Stimulated activated effector memory CD8-positive, alpha-beta T cell treated with anti-CD3 and anti-CD28 coated beads, Interleukin-12 subunit alpha, Interleukin-12 subunit beta, amount 100 ng/mL, for 72 hours (primary cell): ENCODE measurements around the gene DUS1L.

Experiments used
- ATAC-seq: fragments of 150-1000 bp; cut with Tn5 transposase; 2 replicates; pipeline ENCODE4 v1.10.0; 2021
- DNase-seq, 2 donors: peaks; one replicate each; pipeline ENCODE4 v3.0.0; 2021 to 2022; ENCODE audit warnings: low spot score in 2 of 2
- H3K27ac Mint-ChIP-seq: one replicate; pipeline ENCODE4 v1.8.0; 2022; ENCODE audit warnings: mild to moderate bottlenecking, mixed read lengths
- H3K36me3 Mint-ChIP-seq: one replicate; pipeline ENCODE4 v1.8.0; 2022; ENCODE audit warnings: mild to moderate bottlenecking, mixed read lengths
- H3K4me1 Mint-ChIP-seq: one replicate; pipeline ENCODE4 v1.8.0; 2022; ENCODE audit warnings: mixed read lengths
- H3K4me3 Mint-ChIP-seq: one replicate; pipeline ENCODE4 v1.8.0; 2022; ENCODE audit warnings: mild to moderate bottlenecking, mixed read lengths
- H3K9me3 Mint-ChIP-seq: one replicate; pipeline ENCODE4 v1.8.0; 2022; ENCODE audit warnings: mixed read lengths

DUS1L gene

DNA sequence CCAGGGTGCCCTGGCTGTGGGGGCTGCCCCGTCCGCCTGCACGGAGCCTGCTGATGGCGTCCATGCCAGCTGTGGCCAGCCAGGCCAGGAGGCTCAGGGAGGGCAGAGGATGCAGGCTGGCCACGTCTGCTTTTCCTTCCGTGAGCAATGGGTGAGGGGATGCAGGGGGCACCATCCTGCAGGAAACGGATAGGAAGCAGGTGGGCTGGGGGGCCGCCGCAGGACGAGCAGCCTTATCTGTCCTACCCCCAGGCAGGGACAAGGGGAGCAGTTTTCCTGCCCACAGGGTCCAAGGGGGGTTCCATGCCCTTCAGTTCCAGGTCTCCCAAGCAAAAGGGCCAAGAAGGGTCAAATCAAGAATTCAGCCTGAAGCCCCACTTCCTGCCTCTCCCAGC, 6.8 kb downstream of the DUS1L start:
- H3K4me3 Mint-ChIP-seq: no peak overlapping the region
- H3K4me1 Mint-ChIP-seq: peaks cover 8% of the 10 kb centered on the region
- DNase-seq (no peak), ATAC-seq (no peak)
- H3K9me3 Mint-ChIP-seq: no peaks in the 10 kb centered on the region
- H3K36me3 Mint-ChIP-seq: peaks cover 38% of the 10 kb centered on the region
- peak overlapping the region; percentile 60 for H3K27ac Mint-ChIP-seq

- Mint-ChIP-seq H3K4me3 (no peak overlapping the region), H3K9me3 (no peaks in the 10 kb centered on the region), H3K36me3 (peaks cover 38% of the 10 kb centered on the region), H3K4me1 (peaks cover 10% of the 10 kb centered on the region), H3K27ac (peak overlapping the region; percentile 80)
- ATAC-seq (no peak), DNase-seq (no peak)
Observed at GRCh38 chr17:82058230-82058854, 7.3 kb downstream of the DUS1L start.

GRCh38 chr17:82056729-82057621, 8.6 kb downstream of the DUS1L start:
- ATAC-seq (no peak), DNase-seq (no peak)
- Mint-ChIP-seq H3K9me3 (no peaks in the 10 kb centered on the region), H3K36me3 (peaks cover 34% of the 10 kb centered on the region), H3K27ac (no peak overlapping the region), H3K4me1 (peaks cover 13% of the 10 kb centered on the region), H3K4me3 (no peak overlapping the region)

GRCh38 chr17:82055965-82056728, 9.5 kb downstream of the DUS1L start:
- Mint-ChIP-seq H3K9me3 (no peaks in the 10 kb centered on the region), H3K4me3 (no peak overlapping the region), H3K4me1 (peaks cover 13% of the 10 kb centered on the region), H3K36me3 (peaks cover 31% of the 10 kb centered on the region), H3K27ac (peak overlapping the region; percentile 5)
- DNase-seq: no peak
- ATAC-seq: no peak

DNA sequence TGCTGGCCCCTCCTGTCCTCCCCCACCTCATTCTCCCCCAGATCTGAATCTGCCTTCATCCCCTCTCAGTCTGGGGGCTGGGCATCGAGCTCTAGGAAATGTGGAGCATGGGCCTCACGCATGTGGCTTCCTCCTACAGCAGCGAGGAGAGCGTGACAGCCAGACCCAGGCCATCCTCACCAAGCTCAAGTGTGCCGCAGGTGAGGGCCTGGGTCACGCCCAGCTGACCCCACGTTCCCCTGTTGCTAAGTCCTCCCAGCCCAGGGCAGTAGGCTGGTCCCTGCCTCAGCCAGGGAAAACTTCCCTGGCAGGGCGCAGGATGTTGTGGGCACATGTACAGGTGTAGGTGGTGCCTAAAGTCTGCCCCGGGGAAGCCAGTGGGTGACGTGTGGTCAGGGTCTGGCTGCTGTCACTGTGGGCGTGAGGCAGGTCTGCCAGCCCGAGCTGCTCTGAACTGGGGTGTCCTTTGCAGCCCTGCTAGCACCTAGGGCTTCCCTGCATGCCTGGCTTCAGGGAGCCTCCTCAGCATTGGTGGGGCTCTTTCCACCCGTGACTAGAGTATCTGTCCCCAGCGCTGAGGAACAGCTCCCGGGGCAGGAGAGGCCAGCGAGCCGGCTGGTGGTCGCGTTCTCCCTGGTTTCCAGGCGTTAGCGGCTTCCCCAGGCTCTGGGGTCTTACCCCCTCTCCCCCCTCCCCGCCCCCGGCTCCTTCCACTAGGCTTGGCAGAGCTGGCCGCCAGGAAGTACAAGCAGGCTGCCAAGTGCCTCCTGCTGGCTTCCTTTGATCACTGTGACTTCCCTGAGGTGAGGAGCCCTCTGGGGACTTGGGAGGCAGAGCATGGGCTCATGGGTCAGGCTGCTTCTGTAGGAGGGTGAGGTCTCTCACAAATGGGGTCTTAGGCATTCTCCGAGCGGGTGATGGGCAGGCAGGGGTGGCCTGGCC, 10.3 kb downstream of the DUS1L start:
- no peak overlapping the region for H3K4me3 Mint-ChIP-seq
- peaks cover 22% of the 10 kb centered on the region for H3K36me3 Mint-ChIP-seq
- H3K4me1 Mint-ChIP-seq: peaks cover 19% of the 10 kb centered on the region
- no peaks in the 10 kb centered on the region for H3K9me3 Mint-ChIP-seq
- DNase-seq (no peak), ATAC-seq (no peak)
- H3K27ac Mint-ChIP-seq: peak overlapping the region; percentile 72

DNA sequence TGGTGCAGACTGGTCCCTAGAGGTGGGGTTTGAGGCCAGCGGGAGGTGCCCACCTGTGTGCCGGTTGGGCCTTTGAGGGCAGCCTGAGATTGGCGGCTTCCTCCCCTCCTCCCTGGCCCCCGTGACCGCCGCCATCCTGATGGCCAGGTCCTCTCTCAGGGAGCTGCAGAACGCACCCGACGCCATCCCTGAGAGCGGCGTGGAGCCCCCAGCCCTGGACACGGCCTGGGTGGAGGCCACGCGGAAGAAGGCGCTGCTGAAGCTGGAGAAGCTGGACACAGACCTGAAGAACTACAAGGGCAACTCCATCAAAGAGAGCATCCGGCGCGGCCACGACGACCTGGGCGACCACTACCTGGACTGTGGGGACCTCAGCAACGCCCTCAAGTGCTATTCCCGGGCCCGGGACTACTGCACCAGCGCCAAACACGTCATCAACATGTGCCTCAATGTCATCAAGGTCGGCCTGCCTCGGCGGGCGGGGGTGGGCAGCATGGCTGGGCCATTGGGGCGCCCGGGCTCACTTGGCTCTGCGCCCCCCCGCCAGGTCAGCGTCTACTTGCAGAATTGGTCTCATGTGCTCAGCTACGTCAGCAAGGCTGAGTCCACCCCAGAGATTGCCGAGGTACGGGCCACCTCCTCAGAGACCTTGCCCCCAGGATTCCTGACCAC, 11.1 kb downstream of the DUS1L start:
- ATAC-seq: no peak
- H3K36me3 Mint-ChIP-seq: peaks cover 15% of the 10 kb centered on the region
- H3K27ac Mint-ChIP-seq: peak overlapping the region; percentile 72
- H3K9me3 Mint-ChIP-seq: no peaks in the 10 kb centered on the region
- H3K4me3 Mint-ChIP-seq: no peak overlapping the region
- H3K4me1 Mint-ChIP-seq: peaks cover 22% of the 10 kb centered on the region
- no peak for DNase-seq

- Mint-ChIP-seq H3K4me3 (peak overlapping the region; percentile 72), H3K27ac (peak overlapping the region; percentile 37), H3K9me3 (no peaks in the 10 kb centered on the region), H3K4me1 (peaks cover 22% of the 10 kb centered on the region), H3K36me3 (peaks cover 15% of the 10 kb centered on the region)
- ATAC-seq (no peak), DNase-seq (no peak)
Observed at GRCh38 chr17:82053556-82054263, 11.9 kb downstream of the DUS1L start.

GRCh38 chr17:82053130-82053529, 12.5 kb downstream of the DUS1L start:
- ATAC-seq (no peak), DNase-seq (no peak)
- H3K9me3 Mint-ChIP-seq: no peaks in the 10 kb centered on the region
- peaks cover 14% of the 10 kb centered on the region for H3K36me3 Mint-ChIP-seq
- peaks cover 22% of the 10 kb centered on the region for H3K4me1 Mint-ChIP-seq
- H3K4me3 Mint-ChIP-seq: peak overlapping the region; percentile 72
- peak overlapping the region; percentile 37 for H3K27ac Mint-ChIP-seq

DNA sequence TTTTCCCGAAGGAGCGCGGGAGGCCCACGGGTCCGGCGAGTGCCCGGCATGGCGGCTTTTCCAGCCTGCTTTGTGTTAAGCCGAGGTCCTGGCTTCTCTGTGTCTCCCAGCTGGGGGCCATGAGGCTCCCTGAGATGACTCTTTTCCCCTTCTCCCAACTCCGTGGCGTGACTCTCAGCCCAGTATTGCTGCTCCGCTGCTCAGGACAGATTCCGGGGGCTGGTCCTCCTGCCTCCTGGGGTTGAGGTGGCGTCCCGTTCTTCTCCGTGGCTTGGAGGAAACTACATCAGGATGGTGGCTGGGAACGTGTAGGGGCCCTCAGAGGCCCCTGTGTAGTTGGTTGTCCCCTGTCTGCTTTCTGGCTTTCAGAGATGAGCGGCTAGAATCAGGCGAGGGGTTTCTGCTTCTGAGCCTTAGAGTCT, 13.0 kb downstream of the DUS1L start:
- H3K9me3 Mint-ChIP-seq: no peaks in the 10 kb centered on the region
- peak overlapping the region; percentile 72 for H3K4me3 Mint-ChIP-seq
- H3K36me3 Mint-ChIP-seq: peaks cover 10% of the 10 kb centered on the region
- H3K4me1 Mint-ChIP-seq: peaks cover 23% of the 10 kb centered on the region
- ATAC-seq (no peak), DNase-seq (no peak)
- H3K27ac Mint-ChIP-seq: peak overlapping the region; percentile 37

DNA sequence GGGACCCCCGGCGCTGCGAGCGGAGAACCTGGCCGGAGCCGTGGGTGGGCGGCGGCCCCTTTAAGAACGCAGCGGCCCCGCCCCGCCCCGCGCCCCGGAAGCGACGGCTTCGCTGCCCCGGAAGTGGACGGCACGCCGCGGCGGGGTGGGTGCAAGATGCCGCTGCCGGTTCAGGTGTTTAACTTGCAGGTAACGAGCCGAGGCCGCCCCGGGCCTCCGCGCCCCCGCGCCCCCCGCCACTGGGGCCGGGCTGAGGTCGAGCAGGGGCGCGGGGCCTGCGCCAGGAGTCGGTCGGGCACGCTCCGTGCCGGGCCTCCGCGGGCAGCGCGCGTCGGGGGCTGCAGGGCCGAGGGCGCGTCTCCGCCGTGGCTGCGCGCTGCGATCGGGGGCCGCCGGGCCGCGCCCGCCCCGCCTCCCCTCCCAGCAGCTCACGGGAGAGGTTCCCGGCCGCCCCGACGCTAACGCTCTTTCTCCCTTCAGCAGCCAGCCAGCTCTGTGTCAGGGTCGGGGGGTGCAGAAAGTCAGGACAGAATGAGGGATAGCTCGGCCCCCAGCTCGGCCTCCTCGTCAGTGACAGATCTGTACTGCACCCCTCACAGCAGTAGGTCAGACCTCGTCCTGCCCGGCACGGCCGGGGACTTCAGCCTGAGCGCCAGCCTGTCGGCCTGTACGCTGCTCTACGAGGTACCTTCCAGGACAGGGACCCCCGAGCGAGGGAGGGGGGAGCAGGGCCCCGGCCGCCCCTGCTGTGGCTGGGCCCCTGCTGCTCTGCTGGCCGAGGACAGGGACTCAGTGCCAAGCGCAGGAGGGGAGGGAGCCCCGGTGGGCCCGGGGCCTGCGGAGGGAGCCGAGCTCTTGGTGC, 13.6 kb downstream of the DUS1L start, which contains the start of the genes GPS1 and RFNG:
Gene GPS1, plus strand, starts transcription at position 123 of the 862 bp plus-strand sequence. Its CDS starts 34 bp downstream, at position 157.
Gene RFNG, minus strand, starts transcription at position 36 of the 862 bp plus-strand sequence. CDS start 45 bp downstream, outside the sequence.
- peak; percentile 85 for ATAC-seq
- DNase-seq: peak; percentile 77 to 88
- no peaks in the 10 kb centered on the region for H3K9me3 Mint-ChIP-seq
- H3K36me3 Mint-ChIP-seq: peaks cover 12% of the 10 kb centered on the region
- peak within 1 kb of the TSS; percentile 83 for H3K4me3 Mint-ChIP-seq
- H3K4me1 Mint-ChIP-seq: peaks cover 29% of the 10 kb centered on the region
- peak within 1 kb of the TSS; percentile 91 for H3K27ac Mint-ChIP-seq

DNA sequence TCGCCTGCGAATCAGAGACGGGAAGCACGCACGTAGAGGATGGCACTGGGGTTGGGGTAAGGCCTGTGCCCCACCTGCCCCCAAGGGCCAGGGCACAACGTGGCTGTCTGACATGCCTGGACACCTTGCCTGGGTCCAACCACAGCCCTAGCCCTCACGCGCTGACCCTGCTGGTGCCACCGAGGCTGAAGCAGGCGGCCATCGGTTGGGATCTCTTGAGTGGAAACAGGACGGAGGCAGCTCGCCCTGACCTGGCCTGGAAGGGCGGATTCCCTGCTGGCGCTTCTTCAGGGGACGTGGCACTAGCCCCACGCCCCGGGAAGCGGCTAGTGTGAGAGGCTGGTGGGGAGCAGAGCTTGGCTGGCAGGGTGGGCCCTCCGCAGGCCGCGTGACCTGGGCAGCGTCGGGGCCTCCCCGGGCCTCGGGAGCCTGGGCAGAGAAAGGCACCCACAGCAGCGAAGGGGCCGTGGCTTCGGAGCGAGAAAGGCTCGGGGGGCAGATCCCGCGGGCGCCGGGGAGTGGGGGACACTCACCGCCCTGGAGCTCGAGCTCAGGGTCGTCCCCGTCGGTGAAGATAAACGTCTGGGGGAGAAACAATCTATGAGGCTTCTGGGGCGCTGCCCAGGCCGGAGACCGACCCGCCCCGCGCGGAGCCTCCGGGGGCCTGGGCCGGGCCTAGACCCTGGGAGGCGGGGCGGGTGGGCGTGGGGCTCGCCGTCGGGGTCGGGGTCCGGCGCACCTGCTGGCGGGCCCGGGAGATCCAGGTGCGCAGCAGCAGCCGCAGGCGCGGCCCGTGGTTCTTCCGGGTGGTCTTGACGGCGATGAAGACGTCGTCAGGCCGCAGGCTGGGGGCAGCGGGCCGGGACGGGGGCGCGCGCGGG, 14.6 kb downstream of the DUS1L start:
- ATAC-seq (peak; percentile 9), DNase-seq (no peak)
- Mint-ChIP-seq H3K27ac (peak overlapping the region; percentile 91), H3K4me3 (peak overlapping the region; percentile 83), H3K9me3 (no peaks in the 10 kb centered on the region), H3K36me3 (peaks cover 12% of the 10 kb centered on the region), H3K4me1 (peaks cover 29% of the 10 kb centered on the region)
